BE2C (cell line): ENCODE data around the gene PTPN11.

Experiments
- DNase-seq: peaks from one replicate; pipeline ENCODE4 v3.0.0-alpha.2; 2020
- H3K27me3 ChIP-seq: fragments of 250-450 bp; sonication (Bioruptor Pico); 2 replicates; pipeline ENCODE4 v1.5.1; 2020; ENCODE audit warnings: mild to moderate bottlenecking
- H3K36me3 ChIP-seq: fragments of 250-450 bp; sonication (Bioruptor Pico); 2 replicates; pipeline ENCODE4 v1.5.1; 2020; ENCODE audit warnings: mild to moderate bottlenecking
- H3K4me1 ChIP-seq: fragments of 250-450 bp; sonication (Bioruptor Pico); 2 replicates; pipeline ENCODE4 v1.5.1; 2020
- H3K4me3 ChIP-seq: 2 replicates; pipeline ENCODE4 v1.5.1; 2011; ENCODE audit warnings: low read depth, low read length
- H3K9me3 ChIP-seq: fragments of 250-450 bp; sonication (Bioruptor Pico); 2 replicates; pipeline ENCODE4 v1.5.1; 2020
- CTCF ChIP-seq: IDR thresholded peaks from 2 replicates; pipeline ENCODE4 v1.5.1; 2012; ENCODE audit warnings: mild to moderate bottlenecking, low read depth, low read length

Gene PTPN11

GRCh38 chr12:112527082-112527481 lies 108.3 kb downstream of the PTPN11 start:
- TF ChIP-seq CTCF: no peak
- no peaks in the 10 kb centered on the region for H3K27me3 ChIP-seq
- H3K9me3 ChIP-seq: no peaks in the 10 kb centered on the region
- no peaks in the 10 kb centered on the region for H3K36me3 ChIP-seq
- no peak for DNase-seq
- H3K4me3 ChIP-seq: no peak overlapping the region
- no peaks in the 10 kb centered on the region; the same call in 1 of the 2 replicates for H3K4me1 ChIP-seq

GRCh38 chr12:112527501-112527900 lies 108.8 kb downstream of the PTPN11 start:
- Histone ChIP-seq H3K4me1 (no peaks in the 10 kb centered on the region; the same call in 1 of the 2 replicates), H3K9me3 (no peaks in the 10 kb centered on the region), H3K27me3 (no peaks in the 10 kb centered on the region), H3K36me3 (no peaks in the 10 kb centered on the region), H3K4me3 (no peak overlapping the region)
- DNase-seq: no peak
- no peak for TF ChIP-seq CTCF

- no peaks in the 10 kb centered on the region for H3K9me3 ChIP-seq
- H3K4me1 ChIP-seq: no peaks in the 10 kb centered on the region; the same call in 1 of the 2 replicates
- H3K27me3 ChIP-seq: no peaks in the 10 kb centered on the region
- TF ChIP-seq CTCF: no peak
- H3K4me3 ChIP-seq: no peak overlapping the region
- DNase-seq: no peak
- H3K36me3 ChIP-seq: no peaks in the 10 kb centered on the region
These were observed 109.8 kb downstream of the PTPN11 start for GRCh38 chr12:112528521-112528920.

- no peaks in the 10 kb centered on the region for H3K9me3 ChIP-seq
- no peak for TF ChIP-seq CTCF
- H3K4me3 ChIP-seq: no peak overlapping the region
These were observed 112.2 kb downstream of the PTPN11 start for GRCh38 chr12:112530941-112531340.

GRCh38 chr12:112532106-112532505 lies 113.4 kb downstream of the PTPN11 start:
- H3K4me3 ChIP-seq: no peak overlapping the region
- H3K4me1 ChIP-seq: no peaks in the 10 kb centered on the region
- no peak for DNase-seq
- TF ChIP-seq CTCF: no peak
- no peaks in the 10 kb centered on the region for H3K27me3 ChIP-seq
- H3K36me3 ChIP-seq: no peaks in the 10 kb centered on the region
- no peaks in the 10 kb centered on the region for H3K9me3 ChIP-seq

More at GRCh38 chr12:112530941-112531340, 112.2 kb downstream of the PTPN11 start:
- no peak for DNase-seq
- Histone ChIP-seq H3K27me3 (no peaks in the 10 kb centered on the region), H3K4me1 (no peaks in the 10 kb centered on the region; the same call in 1 of the 2 replicates), H3K36me3 (no peaks in the 10 kb centered on the region)

GRCh38 chr12:112533528-112533927 lies 114.8 kb downstream of the PTPN11 start:
- no peaks in the 10 kb centered on the region for H3K36me3 ChIP-seq
- no peaks in the 10 kb centered on the region for H3K4me1 ChIP-seq
- no peak overlapping the region for H3K4me3 ChIP-seq
- H3K9me3 ChIP-seq: no peaks in the 10 kb centered on the region
- DNase-seq: no peak
- no peak for TF ChIP-seq CTCF
- no peaks in the 10 kb centered on the region for H3K27me3 ChIP-seq
